Fibroblast of lung (primary cell): ENCODE measurements around the gene LDLRAD4.

Experiments used
- EZH2 ChIP-seq: IDR thresholded peaks from 2 replicates; pipeline ENCODE4 v1.5.1; 2012; ENCODE audit warnings: low read length, control low read depth, mild to moderate bottlenecking; ENCODE audit errors: missing control alignments
- TF ChIP-seq, protein P1 (sequence below), 2 donors: IDR thresholded peaks in 1 of 2; conservative IDR thresholded peaks in 1 of 2; 1 replicate in 1 of 2; 2 replicates in 1 of 2; pipeline ENCODE4 v1.5.1; 2011 to 2012; ENCODE audit warnings: low read length in 2 of 2, control low read depth in 1 of 2, inconsistent platforms in 1 of 2, low read depth in 1 of 2, mild to moderate bottlenecking in 1 of 2

DNA sequence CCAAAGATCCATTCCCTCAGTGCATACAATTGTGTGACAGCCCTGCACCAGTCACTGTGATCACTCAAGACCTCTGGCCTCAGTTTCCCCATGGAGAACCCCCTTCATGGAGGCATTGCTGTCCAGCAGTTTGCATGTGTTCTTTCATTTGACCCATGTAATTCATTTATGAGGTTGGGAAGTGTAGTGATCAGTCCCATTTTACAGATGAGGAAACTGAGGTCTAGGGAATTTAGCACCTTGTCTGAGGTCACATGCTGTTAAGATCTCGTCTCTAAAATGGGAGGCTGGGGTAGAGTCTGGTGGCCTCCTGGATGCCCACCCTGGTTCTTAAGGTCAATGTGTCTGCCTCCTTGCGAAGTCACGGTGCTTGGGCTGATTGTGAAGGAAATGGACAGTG is 19.1 kb downstream of the LDLRAD4 start:
- TF ChIP-seq, protein P1, sequence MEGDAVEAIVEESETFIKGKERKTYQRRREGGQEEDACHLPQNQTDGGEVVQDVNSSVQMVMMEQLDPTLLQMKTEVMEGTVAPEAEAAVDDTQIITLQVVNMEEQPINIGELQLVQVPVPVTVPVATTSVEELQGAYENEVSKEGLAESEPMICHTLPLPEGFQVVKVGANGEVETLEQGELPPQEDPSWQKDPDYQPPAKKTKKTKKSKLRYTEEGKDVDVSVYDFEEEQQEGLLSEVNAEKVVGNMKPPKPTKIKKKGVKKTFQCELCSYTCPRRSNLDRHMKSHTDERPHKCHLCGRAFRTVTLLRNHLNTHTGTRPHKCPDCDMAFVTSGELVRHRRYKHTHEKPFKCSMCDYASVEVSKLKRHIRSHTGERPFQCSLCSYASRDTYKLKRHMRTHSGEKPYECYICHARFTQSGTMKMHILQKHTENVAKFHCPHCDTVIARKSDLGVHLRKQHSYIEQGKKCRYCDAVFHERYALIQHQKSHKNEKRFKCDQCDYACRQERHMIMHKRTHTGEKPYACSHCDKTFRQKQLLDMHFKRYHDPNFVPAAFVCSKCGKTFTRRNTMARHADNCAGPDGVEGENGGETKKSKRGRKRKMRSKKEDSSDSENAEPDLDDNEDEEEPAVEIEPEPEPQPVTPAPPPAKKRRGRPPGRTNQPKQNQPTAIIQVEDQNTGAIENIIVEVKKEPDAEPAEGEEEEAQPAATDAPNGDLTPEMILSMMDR (conservative IDR thresholded peaks at IDR 0.05 in 1 of 2, IDR thresholded peaks at IDR 0.05 in 1 of 2; ENCODE audit: low read depth in 1 of 2, low read length in 2 of 2): no peak
- TF ChIP-seq EZH2: no peak
